Measurements from ENCODE around the gene KLRK1.
A peak's percentile ranks its signal among the peaks of the same experiment; 100 is the strongest.
"Not testable (repeated sequence)": the region's sequence is repeated elsewhere in the genome, so short reads cannot be mapped to it uniquely, and the experiment has no call there.

The KLRK1 gene

DNA sequence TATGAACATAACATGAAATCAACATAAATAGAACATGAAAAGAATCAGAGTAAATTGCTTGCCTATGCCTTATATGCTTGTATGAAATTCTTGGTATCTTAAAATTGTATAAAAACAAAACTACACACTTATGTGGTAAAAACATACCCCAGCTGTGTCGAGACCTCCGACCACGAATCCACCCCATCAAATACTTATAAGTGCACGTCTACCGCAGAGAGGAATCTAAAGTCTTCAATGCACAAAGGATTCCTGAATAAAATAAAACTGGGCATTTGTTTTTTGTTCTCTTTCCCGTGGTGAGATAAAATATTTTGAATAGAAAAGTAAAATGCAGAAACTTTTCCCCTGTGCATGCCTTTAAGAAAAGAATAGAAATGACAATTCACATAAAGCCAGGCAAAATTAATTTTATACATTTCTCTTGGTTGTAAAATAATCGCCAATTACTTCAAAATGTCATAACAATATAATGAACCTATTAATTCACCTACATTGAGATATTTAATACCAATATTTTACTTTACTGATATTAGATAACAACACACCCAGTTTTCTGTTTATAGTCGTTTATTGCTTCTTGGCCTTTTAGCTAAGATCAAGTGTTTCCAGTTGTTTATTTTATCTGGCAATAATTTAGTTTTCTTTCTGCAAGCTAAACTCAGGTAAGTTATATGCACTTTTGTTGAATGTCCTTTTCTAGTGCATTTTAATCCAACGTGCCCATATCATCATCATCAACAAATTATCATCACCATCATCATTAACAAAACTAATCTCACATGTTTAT is 1.0 kb downstream of the KLRK1 start:
- no peak for DNase-seq (ENCODE audit: low read depth)

DNA sequence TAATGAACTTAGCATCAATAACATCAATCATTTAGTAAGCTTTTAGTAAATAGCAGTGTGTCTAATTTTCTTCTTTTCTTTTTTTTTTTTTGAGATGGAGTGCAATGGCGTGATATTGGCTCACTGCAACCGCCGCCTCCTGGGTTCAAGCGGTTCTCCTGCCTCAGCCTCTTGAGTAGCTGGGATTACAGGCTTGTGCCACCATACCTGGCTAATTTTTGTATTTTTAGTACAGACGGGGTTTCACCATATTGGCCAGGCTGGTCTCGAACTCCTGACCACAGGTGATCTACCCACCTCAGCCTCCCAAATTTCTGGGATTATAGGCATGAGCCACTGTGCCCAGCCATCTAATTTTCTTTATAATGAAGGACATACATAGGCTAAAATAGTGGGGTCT is 2.3 kb downstream of the KLRK1 start:
- not testable (repeated sequence) for DNase-seq (ENCODE audit: low read depth)

DNA sequence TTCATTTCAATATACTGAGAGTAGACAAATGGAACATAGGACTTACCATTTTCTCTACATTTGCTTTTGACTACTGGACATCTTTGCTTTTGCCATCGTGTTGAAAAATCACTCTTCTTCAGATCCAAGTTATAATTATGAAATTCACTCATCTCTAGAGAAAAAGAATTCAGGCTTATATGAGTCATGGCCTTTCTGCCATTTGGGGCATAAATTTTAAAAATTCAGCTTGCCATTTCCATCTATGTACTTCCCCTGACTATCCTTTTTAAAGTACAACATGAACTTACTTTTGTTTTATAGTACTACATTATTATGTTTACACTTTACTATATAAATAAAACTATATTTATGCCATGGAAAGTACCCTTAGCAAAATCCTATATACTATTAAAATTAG is 3.0 kb downstream of the KLRK1 start:
- DNase-seq (ENCODE audit: low read depth) = no peak

DNA sequence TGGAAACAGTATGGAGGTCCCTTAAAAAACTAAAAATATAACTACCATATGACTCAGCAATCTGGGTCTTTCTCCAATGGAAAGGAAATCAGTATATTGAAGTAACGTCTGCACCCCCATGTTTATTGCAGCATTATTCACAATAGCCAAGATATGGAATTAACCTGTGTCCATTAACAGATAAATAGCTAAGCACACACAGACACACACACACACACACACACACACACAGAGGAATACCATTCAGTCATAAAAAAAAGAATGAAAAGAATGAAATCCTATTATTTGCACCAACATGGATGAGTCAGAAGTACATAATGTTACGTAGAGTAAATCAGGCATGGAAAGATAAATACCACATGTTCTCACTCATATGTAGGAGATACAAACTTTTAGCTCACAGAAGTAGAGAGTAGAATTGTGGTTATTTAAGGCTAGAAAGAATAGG is 4.7 kb downstream of the KLRK1 start:
- no peak for DNase-seq (ENCODE audit: low read depth)

DNA sequence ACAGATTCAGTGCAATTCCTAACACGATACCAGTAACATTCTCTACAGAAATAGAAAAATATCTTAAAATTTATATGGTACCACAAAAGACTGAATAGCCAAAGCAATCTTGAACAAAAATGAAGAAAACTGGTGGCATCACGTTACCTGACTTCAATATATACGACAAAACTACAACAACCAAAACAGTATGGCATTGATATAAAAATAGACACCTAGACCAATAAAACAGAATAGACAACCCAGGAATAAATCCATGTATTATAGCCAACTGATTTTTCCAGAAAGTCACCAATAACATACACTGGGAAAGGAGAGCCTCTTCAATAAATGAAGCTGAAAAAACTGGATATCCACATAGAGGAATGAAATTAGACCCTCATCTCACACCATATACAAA is 5.7 kb downstream of the KLRK1 start:
- DNase-seq (ENCODE audit: low read depth) = no peak

DNA sequence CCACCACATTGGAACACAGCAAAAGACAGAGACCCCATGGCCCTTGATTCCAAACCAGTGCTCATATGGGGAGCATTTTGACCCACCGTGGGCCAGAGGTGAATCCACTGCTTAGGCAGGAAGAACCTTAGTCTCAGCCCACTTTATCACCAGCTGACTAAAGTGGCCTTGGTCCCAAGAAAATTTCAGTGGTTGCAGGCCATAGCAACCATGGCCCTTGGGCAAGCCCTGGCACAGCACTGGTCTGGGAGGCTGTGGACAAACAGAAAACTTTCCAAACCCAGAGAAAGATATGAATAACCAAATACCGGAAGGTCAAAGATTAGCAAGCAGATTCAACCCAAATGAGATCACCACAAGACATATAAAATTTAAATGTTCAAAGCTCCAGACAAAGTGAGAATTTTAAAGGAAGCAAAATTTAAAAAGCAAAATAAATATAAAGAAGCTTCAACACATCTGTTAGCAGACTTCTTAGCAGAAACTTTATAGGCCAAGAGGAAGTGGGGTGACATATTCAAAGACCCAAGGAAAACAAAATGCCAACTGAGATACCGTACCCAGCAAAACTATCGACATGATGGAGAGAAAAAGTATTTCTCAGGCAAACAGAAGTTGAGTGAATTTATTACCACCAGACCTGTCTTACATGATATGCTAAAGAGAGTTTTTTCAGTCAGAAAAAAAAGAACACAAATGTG is 7.8 kb downstream of the KLRK1 start:
- no peak for DNase-seq (ENCODE audit: low read depth)

DNA sequence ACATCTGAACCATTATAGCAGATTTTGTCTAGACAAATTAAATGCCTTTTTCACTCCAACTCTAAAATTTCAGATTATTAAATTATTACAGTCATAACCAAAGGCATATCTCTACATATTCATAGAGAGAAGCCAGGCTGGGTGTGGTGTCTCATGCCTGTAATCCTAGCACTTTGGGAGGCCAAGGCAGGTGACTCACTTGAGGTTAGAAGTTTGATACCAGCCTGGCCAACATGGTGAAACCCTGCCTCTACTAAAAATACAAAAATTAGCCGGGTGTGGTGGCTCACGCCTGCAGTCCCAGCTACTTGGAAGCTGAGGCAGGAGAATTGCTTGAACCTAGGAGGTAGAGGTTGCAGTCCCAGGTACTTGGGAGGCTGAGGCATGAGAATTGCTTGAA is 11.1 kb downstream of the KLRK1 start:
- not testable (repeated sequence) for DNase-seq (ENCODE audit: low read depth)

DNA sequence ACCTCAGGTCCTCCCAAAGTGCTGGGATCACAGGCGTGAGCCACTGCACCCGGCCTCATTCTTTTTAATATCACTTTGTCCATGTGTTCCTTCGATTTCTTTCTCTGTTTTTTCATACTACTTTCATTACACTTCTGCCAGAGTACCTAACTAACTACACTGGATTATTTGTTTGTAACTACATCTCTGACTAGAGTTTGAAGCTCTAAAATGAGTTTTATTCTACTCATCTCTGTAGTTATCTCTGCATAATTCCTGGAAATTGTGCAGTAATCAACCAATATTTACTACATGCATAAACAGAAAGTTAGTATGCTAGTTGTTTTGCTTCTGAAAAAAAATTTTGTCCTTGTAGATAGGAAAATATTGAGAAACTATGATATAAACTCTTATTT is 15.2 kb downstream of the KLRK1 start:
- DNase-seq (ENCODE audit: low read depth) = no peak

DNA sequence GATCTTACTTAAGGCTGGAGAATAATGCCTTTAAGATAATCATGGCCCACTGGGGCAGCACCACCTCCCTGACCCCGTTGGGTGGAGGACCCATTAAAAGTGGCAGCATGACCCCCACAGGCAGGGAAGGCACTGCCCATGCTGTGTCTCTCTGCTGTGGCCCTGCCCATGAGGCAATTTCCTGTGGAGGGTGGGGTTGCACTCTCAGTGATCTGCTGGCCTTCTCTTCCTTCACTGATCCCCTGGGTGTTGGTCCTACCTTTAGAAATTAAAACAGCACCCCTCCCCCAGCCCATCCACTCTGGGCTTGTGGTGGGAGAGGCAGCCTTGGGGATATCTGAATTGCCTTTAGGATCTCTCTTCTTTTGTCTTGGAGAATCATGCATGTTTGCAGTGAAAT is 17.3 kb downstream of the KLRK1 start:
- DNase-seq (ENCODE audit: low read depth) = no peak

DNA sequence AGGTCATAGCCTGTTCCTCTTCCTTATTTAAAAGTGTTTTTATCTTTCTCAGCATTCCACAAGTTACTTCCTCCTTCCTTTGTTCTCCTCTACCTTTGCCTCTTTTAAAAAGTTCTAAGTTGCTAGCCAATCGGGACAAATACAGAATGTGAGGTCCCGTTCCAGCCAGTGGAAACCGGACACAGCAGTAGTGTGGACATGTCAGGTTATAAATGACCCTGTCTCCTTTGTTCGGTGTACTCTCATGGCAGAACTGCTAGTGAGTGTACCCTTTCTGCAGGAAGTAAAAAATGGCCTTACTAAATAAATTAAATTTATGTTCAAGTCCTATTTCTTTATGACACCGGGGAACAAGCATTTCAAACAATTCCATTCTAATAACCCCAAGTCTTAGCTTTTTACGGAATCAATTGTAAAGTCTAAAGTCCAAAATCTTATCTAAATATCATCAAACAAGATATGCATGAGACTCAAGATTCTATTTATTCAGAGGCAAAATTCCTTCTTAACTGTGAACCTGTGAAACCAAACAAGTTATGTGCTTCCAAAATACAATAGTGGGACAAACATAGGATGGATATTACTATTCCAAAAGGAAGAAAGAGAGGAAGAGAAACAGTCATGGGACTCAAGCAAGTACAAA is 17.8 kb downstream of the KLRK1 start:
- not testable (repeated sequence) for DNase-seq (ENCODE audit: low read depth)

DNA sequence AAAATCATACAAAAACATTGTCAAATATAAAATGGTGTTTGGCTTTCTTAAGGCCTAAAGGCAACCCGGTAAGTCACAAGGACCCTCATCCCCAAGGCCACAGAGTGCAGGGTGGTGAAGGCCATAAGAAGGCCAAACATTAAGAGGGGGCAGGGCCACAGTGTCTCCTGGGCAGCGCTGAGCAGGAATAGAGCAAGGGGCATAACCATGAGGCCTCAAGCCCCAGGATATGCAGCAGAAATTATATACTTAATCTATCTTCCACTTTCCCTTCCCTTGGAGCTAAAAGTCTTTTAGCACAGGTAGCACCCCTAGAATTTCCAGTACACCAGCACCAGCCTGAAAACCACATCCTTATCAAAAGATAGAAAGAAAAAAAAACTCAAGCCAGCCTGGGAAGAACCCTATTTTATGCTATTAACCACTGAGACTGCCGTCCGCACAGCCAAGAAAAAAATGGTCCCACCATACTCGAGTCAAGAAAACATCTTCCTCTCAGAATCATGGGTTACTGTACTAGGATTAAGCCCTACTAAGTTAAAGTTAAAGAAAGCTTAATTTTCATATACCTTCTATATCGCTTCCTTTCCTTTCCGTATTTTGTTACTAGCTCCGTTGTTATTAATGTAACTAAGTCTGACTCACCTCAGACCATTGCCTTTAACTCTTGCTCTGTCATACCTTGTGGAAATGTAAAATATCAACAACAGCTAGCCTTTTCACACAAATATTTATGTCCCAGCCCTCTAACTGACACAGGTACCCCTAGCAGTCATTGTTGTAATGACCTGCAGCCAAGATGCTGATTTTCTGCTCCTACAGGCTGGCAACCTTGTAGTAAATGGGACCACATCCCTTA is 20.1 kb downstream of the KLRK1 start:
- DNase-seq (ENCODE audit: low read depth) = no peak

DNA sequence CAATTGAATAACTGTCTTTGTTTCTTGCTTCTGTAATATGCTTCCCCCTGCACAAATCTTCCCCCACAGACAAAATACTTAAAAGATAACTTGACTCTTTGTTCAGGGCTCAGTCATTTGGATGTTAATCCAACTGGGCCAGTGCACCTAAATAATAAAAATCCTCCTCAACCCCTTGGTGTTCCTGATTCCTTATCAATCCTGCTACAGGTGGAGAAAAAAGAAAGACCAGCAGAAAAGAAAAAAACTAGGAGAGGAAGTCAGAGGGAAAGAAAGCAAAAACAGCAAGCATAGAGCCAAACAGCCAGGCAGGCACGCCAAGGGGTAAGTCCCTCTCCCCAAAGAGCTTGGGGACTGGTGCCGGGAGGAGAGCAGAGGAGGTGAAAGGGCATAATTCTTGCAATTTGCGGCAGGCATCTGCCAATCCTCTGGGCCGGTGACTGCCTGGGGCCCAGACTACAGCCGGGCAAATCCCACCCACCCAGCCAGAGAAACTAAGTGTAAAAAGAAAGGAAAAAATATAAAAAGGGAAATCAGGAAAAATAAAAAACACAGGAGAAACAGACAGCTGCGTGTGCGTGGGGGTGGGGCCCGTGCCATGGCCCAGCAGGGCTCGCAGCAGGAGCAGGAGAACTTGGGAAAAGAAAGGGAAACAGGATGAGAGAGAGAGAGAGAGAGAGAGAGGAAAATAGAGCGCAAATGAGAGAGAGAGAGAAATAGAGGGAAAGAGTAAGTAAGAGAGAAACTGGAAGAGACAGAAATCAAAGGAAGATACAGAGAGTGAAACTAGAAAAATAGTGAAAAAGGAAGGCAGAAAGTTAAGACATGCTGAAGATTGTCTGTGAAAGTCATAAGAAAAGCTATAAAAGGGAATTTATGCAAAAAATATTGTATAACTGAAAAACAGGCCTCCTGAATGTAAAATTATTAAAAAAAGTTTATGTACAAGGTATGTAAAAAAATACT is 21.4 kb downstream of the KLRK1 start:
- DNase-seq (ENCODE audit: low read depth) = no peak

DNA sequence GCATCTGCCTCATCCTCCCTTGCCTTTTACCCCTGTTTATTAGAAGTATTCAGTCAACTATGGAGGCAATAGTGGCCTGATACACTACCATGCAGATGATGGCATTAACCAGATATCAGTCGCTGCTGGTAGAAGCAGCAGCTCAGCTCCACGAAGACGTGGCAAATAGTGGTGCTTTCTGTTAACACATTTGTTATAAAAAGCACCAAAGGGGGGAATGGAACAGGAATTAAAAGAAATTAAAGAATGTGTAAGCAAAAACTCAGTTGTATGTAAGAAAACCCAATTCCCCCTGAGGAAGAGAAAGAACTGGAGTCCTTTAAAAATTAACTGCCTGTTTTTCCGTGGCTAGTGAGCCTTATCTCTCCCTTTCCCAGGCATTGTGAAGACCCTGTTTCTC is 22.1 kb downstream of the KLRK1 start:
- DNase-seq (ENCODE audit: low read depth) = not testable (repeated sequence)

DNA sequence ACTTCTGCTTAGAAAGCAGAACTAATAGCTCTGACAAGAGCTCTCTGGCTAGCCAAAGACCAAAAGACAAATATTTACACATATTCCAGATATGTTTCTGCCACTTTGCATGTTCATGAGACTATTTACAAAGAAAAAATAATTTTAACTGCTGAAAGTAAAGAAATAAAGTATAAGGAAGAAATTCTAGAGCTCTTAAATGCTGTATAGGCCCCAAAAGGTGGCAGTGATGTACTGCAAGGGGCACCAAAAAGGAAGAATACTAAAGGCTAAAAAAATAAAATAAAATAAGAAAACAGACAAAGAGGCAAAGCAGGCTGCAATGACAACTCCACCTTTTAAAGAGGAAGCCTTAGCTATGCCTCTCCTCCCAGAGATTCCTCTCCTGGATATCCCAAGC is 23.0 kb downstream of the KLRK1 start:
- DNase-seq (ENCODE audit: low read depth) = no peak

DNA sequence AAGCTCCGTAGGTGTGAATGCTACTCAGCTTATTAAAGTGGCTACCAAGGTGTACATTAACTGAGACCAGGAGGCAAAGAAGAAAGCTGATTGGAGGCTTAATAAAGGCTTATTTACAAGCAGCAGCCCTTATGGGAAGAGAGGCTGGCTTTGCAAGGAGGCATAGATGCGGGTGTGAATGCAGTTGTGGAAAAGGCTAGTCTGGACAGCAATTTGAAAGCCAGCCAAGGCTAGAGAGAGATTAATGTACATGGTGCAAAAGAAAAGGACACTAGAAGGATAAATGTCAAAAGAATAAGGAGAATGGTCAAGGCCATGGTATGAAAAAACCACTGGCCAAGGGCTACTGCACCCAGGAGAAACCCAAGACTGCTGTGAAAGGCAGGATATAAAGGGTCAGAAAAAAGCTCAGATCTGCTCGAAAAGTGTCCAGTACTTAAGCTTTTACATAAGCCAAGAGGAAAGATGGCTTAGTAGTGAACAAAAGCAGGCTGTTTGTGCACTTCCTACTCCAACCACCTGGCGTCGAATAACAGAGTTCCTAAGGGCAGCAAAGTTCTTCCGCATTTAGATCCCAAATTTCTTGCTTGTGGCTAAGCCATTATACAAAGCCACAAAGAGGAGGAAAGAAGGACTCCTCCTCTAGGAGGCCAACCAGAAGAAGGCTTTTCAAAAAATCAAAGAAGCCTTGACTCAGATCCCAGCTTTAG is 24.0 kb downstream of the KLRK1 start:
- no peak for DNase-seq (ENCODE audit: low read depth)

DNA sequence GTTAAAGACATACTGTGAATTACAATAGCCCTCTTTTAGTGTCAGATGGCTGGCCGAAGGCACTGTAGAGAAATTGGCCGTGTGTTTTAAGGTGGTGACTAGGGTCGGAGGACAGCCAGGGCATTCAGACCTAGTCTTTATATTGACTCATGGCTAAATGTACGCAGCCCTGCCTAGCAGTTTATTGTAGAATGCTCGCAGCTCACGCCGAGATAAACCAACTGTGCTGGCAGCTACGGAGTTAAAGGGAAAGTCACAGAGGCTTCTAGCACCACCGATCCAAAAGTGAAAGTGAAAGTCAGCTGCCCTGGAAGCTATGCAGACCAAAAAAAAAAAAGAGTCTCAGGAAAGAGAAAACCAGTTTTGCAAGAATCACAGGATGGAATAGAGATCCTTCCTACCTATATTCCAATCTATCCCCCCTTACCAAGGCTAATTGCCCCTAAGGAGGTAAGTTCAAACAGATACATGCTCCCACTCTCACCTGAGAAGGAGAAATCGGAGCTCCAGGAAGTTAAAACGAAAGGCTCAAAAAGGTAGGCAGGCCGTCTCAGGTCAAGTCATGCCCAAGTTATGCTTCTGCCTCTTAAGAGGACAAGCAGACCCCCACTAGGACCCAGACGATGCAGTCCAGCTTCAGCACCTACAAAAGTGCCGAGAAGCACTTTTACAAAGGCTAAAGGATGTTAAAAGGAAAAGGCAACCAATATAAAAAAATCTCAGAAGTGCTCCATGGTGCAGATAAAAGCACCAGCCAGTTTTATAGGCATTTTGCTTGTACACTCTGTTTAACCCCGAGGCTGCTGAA is 24.8 kb downstream of the KLRK1 start:
- peak; percentile 38 for DNase-seq (ENCODE audit: low read depth)

DNA sequence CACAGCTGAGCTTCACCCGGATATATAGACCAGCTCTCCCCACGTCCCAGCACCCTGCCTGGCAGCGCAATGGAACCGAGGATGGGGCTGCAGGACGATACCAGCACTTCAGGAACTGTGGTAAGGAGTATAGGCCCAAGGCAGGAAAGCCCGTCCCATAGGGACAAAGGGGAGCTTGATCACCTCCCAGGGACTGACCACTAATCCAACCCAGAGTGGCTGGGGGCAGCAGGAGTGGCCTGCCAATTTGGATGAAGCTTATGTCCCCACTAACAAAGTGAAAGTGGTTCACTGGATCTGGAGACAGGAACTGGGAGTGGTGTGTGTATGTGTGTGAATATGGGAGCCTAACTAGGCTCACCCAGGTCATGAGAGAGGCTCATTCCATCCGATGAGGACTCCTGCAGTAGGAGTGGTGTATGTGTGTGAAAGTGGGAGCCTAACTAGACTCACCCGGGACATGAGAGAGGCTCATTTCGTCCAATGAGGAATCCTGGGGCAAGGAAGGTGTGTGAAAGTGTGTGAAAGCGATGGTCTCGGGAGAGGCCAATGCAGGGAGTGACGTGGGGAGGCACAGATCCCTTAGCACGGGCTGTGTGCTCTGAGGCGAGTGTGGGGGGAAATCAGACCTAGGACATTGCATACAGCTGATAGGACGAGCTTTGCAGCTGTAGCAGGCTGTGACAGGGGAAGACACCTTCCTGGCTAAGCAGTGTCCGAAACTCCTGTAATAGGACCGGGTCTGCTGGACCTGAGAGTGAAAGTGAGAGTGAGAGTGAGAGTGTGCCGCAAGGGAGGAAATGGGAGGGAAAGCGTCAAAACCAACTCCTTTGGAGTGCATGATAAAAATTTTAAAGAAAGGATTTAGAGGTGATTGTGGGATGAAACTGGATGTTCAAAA is 25.7 kb downstream of the KLRK1 start:
- no peak for DNase-seq (ENCODE audit: low read depth)

DNA sequence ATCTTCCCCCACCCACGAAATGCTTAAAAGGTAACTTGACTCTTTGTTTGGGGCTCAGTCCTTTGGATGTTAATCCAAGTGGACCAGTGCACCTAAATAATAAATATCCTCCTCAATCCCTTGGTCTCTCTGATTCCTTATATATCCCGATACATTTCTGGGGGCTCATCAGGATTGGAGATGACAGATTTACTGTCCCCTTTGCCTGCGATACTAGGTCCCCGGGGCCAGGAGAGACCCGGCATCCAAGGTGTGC is 26.3 kb downstream of the KLRK1 start:
- no peak for DNase-seq (ENCODE audit: low read depth)
